T-helper 2 cell treated with Interferon-gamma antibody and Interleukin-4, amounts not matched to agents 5 μg/mL and 100 μg/mL, for 36 hours (primary cell): ENCODE measurements around the gene ARL16.

Experiments
- DNase-seq: peaks from one replicate; pipeline ENCODE4 v3.0.0; 2021; ENCODE audit warnings: low spot score
- H3K27ac Mint-ChIP-seq: one replicate; pipeline ENCODE4 v1.8.0; 2021; ENCODE audit warnings: mild to moderate bottlenecking, mixed read lengths
- H3K27me3 Mint-ChIP-seq: one replicate; pipeline ENCODE4 v1.8.0; 2021; ENCODE audit warnings: low read depth, mixed read lengths
- H3K36me3 Mint-ChIP-seq: one replicate; pipeline ENCODE4 v1.8.0; 2021; ENCODE audit warnings: low read depth, mixed read lengths
- H3K4me1 Mint-ChIP-seq: one replicate; pipeline ENCODE4 v1.8.0; 2021; ENCODE audit warnings: low read depth, mixed read lengths
- H3K4me3 Mint-ChIP-seq: one replicate; pipeline ENCODE4 v1.8.0; 2022; ENCODE audit warnings: mild to moderate bottlenecking, moderate library complexity, mixed read lengths
- H3K9me3 Mint-ChIP-seq: one replicate; pipeline ENCODE4 v1.8.0; 2021; ENCODE audit warnings: mixed read lengths

Gene ARL16

DNA sequence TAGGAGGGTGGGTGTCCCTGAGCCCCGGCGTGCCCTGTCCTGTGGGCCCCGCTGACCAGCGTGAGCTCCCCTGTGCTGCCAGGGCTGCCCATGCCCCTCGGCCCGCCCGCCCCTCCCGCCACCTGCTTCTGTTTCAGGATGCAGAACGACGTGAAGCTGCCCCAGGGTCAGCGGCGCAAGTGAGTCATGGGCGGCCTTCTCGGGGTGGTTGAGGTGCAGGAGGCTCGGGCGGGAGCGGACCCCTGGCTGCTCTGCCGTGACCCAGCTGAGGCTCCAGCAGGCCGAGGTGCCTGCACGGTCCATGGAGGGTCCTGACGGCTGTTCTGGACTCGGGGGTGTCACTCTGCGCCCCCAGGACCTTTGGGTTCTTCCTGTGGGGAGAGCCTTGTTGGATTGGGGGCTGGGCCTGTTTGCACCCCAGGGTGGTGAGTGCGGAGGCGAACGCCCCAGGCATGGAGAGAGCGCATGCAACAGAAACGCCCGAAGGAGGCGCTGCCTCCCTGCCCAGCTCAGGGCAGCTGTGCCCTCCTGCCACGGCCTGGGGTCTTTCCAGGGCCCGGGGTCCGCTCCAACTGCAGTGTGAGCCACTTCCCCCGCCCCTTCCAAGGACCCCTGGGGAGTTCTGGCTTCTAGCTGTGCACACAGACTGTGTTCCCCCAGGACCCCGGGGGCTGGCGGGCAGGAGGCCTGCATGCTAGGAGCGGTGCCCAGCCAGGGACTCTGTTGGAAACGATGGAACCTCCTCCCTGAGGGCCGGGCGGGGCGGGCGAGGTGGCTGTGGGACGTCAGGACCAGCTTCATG lies 32.5 kb upstream of the ARL16 start:
- no peak overlapping the region for H3K4me3 Mint-ChIP-seq
- DNase-seq: no peak
- H3K27me3 Mint-ChIP-seq: no peaks in the 10 kb centered on the region
- H3K27ac Mint-ChIP-seq: no peak overlapping the region
- H3K36me3 Mint-ChIP-seq: no peaks in the 10 kb centered on the region
- no peaks in the 10 kb centered on the region for H3K9me3 Mint-ChIP-seq
- peaks cover 8% of the 10 kb centered on the region for H3K4me1 Mint-ChIP-seq

DNA sequence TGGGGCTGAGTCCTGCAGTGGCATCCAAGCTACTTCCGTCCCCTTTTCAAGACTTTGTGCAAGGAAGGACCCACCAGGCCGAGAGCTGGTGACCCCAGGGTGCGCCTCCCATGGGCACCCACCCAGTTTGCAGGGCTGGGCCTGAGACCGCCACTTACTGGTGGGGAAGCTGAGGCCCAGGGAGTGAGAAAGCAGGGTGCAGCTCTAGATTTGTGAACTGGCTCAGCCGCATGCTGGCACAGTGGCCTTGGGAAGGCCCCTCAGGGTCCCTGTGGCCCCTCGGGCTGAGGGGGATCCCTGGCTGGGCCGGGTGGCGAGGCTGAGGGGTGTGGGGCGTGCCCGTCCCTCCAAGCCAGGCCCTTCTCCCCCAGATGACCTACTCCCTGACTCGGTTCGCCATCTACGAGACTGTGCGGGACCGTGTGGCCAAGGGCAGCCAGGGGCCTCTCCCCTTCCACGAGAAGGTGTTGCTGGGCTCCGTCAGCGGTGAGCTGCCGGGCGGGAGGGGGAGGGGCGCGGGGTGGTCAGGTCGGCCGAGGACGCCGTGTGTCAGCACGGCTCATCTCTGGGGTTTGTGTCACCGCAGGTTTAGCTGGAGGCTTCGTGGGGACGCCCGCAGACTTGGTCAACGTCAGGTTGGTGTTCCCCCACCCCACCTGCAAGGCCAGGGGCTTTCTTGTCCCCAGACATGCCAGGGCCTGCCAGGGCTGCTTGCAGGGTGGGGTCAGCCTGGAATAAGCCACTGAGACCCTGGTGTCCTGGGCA lies 31.7 kb upstream of the ARL16 start:
- H3K9me3 Mint-ChIP-seq: no peaks in the 10 kb centered on the region
- peaks cover 14% of the 10 kb centered on the region for H3K4me1 Mint-ChIP-seq
- H3K27ac Mint-ChIP-seq: no peak overlapping the region
- no peak overlapping the region for H3K4me3 Mint-ChIP-seq
- H3K36me3 Mint-ChIP-seq: no peaks in the 10 kb centered on the region
- no peaks in the 10 kb centered on the region for H3K27me3 Mint-ChIP-seq
- DNase-seq: no peak

- Mint-ChIP-seq H3K9me3 (no peaks in the 10 kb centered on the region), H3K36me3 (no peaks in the 10 kb centered on the region), H3K27ac (no peak overlapping the region), H3K4me3 (peak overlapping the region; percentile 36), H3K27me3 (no peaks in the 10 kb centered on the region), H3K4me1 (peaks cover 14% of the 10 kb centered on the region)
- no peak for DNase-seq
Observed at GRCh38 chr17:81714412-81715106, 31.0 kb upstream of the ARL16 start.

GRCh38 chr17:81713556-81714411 lies 30.2 kb upstream of the ARL16 start:
- Mint-ChIP-seq H3K4me3 (peak overlapping the region; percentile 95), H3K9me3 (no peaks in the 10 kb centered on the region), H3K27me3 (no peaks in the 10 kb centered on the region), H3K27ac (no peak overlapping the region), H3K4me1 (peaks cover 14% of the 10 kb centered on the region), H3K36me3 (peaks cover 2% of the 10 kb centered on the region)
- no peak for DNase-seq

GRCh38 chr17:81713004-81713555 lies 29.5 kb upstream of the ARL16 start:
- Mint-ChIP-seq H3K27ac (peak overlapping the region; percentile 70), H3K9me3 (no peaks in the 10 kb centered on the region)

DNA sequence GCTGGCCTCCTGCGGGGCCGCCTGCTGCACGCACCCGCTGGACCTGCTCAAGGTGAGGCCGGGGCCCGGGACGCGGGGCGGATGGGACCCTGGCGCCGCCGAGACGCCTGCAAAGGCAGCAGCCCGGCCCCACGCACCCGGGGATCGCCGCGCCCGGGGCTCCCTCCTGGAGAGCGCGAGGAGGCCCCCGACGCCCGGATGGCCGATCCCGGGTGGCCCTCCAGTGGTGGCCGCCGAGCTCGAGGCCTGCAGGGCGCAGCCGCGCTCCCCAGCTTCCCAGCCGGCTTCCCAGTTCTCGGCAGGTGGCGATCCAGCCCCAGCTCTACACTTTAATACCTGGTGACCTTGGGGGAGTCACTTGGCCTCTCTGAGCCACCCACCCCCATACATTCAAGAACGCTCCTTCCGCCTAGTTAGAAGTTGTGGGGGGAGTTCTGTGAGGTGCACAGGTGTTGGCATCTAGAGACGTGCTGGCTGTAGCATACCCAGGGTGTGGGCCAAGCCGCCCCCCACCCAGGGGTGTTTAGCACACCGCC lies 28.9 kb upstream of the ARL16 start:
- Mint-ChIP-seq H3K27ac (peak overlapping the region; percentile 70), H3K36me3 (peaks cover 2% of the 10 kb centered on the region), H3K4me3 (peak overlapping the region; percentile 95), H3K27me3 (no peaks in the 10 kb centered on the region), H3K9me3 (no peaks in the 10 kb centered on the region), H3K4me1 (peaks cover 14% of the 10 kb centered on the region)
- DNase-seq: peak; percentile 24

More at GRCh38 chr17:81713004-81713555, 29.5 kb upstream of the ARL16 start:
- no peak for DNase-seq
- Mint-ChIP-seq H3K4me1 (peaks cover 14% of the 10 kb centered on the region), H3K4me3 (peak overlapping the region; percentile 95), H3K27me3 (no peaks in the 10 kb centered on the region), H3K36me3 (peaks cover 2% of the 10 kb centered on the region)

DNA sequence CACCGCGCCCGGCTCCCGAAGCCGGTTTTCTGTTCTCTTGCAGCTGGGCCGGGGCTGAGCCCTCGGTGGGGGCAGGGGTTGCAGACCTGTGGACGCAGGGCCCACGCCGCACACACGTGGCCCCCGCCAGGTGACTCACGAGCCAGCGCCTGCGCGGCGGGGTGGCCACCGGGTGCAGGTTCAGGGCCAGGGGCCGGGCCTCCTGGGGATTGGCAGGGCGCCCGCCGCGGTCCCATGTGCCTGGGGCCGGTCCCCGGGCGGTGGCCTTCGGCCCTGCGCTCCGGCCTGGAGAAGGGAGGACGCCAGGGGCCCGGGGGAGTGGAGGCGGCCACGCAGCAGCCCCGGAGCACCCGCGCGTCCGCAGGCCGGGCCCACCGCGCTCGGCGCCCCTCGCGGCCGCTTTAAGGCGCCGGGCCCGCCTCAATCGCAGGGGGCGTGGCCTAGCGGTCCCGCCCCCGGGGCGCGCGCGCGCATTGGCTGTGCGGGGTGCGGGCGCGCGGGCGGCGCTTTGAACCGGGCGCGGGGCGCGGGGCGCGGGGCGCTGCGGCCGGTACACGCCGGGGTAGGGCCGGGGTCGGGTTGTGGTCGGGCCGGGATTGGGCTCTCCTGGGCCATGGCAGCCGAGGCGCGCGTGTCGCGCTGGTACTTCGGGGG lies 28.3 kb upstream of the ARL16 start, which contains the start of gene SLC25A10:
TSS of gene SLC25A10 (plus strand) at position 471 of the 654 bp plus-strand sequence. CDS start at position 614, 143 bp downstream.
- peaks cover 3% of the 10 kb centered on the region for H3K36me3 Mint-ChIP-seq
- H3K4me1 Mint-ChIP-seq: peaks cover 14% of the 10 kb centered on the region
- peak within 1 kb of the TSS; percentile 70 for H3K27ac Mint-ChIP-seq
- peak within 1 kb of the TSS; percentile 95 for H3K4me3 Mint-ChIP-seq
- H3K27me3 Mint-ChIP-seq: no peaks in the 10 kb centered on the region
- H3K9me3 Mint-ChIP-seq: no peaks in the 10 kb centered on the region
- DNase-seq: peak; percentile 89

GRCh38 chr17:81710514-81711308 lies 27.1 kb upstream of the ARL16 start:
- Mint-ChIP-seq H3K27me3 (no peaks in the 10 kb centered on the region), H3K27ac (peak overlapping the region; percentile 68), H3K36me3 (peaks cover 11% of the 10 kb centered on the region), H3K4me3 (peak overlapping the region; percentile 71), H3K9me3 (no peaks in the 10 kb centered on the region), H3K4me1 (peaks cover 14% of the 10 kb centered on the region)
- no peak for DNase-seq

GRCh38 chr17:81708739-81709185 lies 25.2 kb upstream of the ARL16 start:
- no peak for DNase-seq
- H3K4me1 Mint-ChIP-seq: peaks cover 19% of the 10 kb centered on the region

DNA sequence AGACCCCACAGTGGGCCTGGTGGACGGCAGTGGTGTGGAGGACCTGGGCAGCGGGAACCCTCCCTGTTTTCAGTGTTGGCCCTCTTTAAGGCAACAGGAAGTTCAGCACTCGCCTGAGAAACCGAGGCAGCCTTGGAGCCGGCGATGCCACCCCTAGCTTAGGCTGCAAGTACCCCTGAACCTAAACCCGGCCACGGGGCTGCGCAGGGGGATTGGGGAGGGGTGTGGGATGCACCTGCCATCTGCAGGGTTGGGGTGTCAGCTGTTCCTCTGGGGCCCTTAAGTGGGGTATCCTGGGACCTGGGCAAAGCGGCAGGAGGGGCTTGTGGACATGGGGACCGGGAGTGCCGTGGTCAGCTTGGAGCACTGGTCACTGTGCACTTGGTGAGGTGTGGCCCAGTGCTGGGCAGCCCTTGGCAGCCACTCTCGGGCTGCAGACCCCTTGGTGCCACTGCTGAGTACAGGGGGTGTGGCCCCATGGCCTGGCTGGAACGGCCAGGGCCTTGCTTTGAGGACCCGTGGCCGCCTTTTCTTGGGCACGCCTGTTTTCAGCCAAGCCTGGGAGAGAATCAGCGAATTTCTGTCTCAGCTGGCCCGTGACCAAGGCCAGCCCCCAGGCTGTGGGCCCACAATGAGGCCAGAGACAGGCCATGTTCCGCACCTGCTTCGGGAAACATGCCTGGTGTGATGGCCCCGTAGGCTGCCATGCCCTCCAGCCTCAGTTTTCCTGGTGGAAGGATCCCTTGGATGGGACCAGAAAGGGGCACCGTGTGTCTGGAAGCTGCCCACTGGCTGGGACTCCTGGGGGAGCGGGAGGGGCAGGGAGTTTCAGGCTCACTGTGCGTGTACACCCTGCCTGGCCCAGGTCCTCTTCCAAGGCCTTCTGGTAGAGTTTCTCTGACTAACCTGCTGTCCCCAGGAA lies 24.4 kb upstream of the ARL16 start:
- DNase-seq: no peak
- no peak overlapping the region for H3K4me3 Mint-ChIP-seq
- peaks cover 15% of the 10 kb centered on the region for H3K4me1 Mint-ChIP-seq
- H3K9me3 Mint-ChIP-seq: no peaks in the 10 kb centered on the region
- H3K27ac Mint-ChIP-seq: no peak overlapping the region
- no peaks in the 10 kb centered on the region for H3K27me3 Mint-ChIP-seq
- H3K36me3 Mint-ChIP-seq: peaks cover 20% of the 10 kb centered on the region

More at GRCh38 chr17:81708739-81709185, 25.2 kb upstream of the ARL16 start:
- Mint-ChIP-seq H3K27ac (no peak overlapping the region), H3K4me3 (no peak overlapping the region), H3K27me3 (no peaks in the 10 kb centered on the region), H3K9me3 (no peaks in the 10 kb centered on the region), H3K36me3 (peaks cover 20% of the 10 kb centered on the region)
